GM18526 (cell line): Measurements from ENCODE around the gene RNU5D-1.

Experiments
- POLR2A ChIP-seq: IDR thresholded peaks from 3 replicates; pipeline ENCODE4 v1.6.1; 2011; ENCODE audit not compliant: insufficient read length; ENCODE audit errors: extremely low read depth

Gene RNU5D-1

GRCh38 chr1:44730741-44731512 lies at the start of gene RNU5D-1:
TSS of gene RNU5D-1 (minus strand) at chr1:44731170.
- peak; percentile 97 for TF ChIP-seq POLR2A

- no peak for TF ChIP-seq POLR2A
Measured at GRCh38 chr1:44780583-44781121, 49.7 kb upstream of the RNU5D-1 start.

GRCh38 chr1:44778705-44779576 lies 48.0 kb upstream of the RNU5D-1 start:
- TF ChIP-seq POLR2A, result no peak

GRCh38 chr1:44777969-44778635 lies 47.1 kb upstream of the RNU5D-1 start:
- TF ChIP-seq POLR2A, result no peak

- TF ChIP-seq POLR2A, result no peak
Measured at GRCh38 chr1:44777547-44777946, 46.6 kb upstream of the RNU5D-1 start.

GRCh38 chr1:44776730-44777068 lies 45.7 kb upstream of the RNU5D-1 start:
- no peak for TF ChIP-seq POLR2A

- TF ChIP-seq POLR2A, result no peak
Measured at GRCh38 chr1:44775930-44776729, 45.2 kb upstream of the RNU5D-1 start.

GRCh38 chr1:44775078-44775929 lies 44.3 kb upstream of the RNU5D-1 start, which contains the start of gene RPS8:
TSS of gene RPS8 (plus strand) at chr1:44775540. CDS start at chr1:44775597, 57 bp downstream.
- TF ChIP-seq POLR2A, result peak; percentile 99

GRCh38 chr1:44760876-44761275 lies 29.9 kb upstream of the RNU5D-1 start:
- no peak for TF ChIP-seq POLR2A

GRCh38 chr1:44759077-44759476 lies 28.1 kb upstream of the RNU5D-1 start:
- TF ChIP-seq POLR2A, result no peak

GRCh38 chr1:44757420-44757819 lies 26.4 kb upstream of the RNU5D-1 start:
- TF ChIP-seq POLR2A, result no peak

GRCh38 chr1:44747878-44748277 lies 16.9 kb upstream of the RNU5D-1 start:
- no peak for TF ChIP-seq POLR2A

- TF ChIP-seq POLR2A, result no peak
Measured at GRCh38 chr1:44743211-44743610, 12.2 kb upstream of the RNU5D-1 start.

- TF ChIP-seq POLR2A, result no peak
Measured at GRCh38 chr1:44740179-44740617, 9.2 kb upstream of the RNU5D-1 start.
